Bronchial epithelial cell (primary cell): ENCODE results near the gene NPLOC4. TPM values are rescaled to one million over a fixed set of nuclear protein-coding genes. Genes with fewer than 3 reads are reported as not detected.

Experiments
- DNase-seq: peaks from one replicate; pipeline ENCODE4 v3.0.0-alpha.2; 2010; ENCODE audit warnings: low read depth
- FAIRE-seq: peaks from 2 replicates; lab custom pipeline; 2011; peaks lifted over from hg19 to GRCh38; lab: Jason Lieb, UNC
- H3K27me3 ChIP-seq: 2 replicates; pipeline ENCODE4 v1.5.1; 2011; ENCODE audit warnings: low read length; ENCODE audit not compliant: control insufficient read depth, insufficient read depth
- H3K36me3 ChIP-seq: 2 replicates; pipeline ENCODE4 v1.5.1; 2011; ENCODE audit warnings: low read length; ENCODE audit not compliant: control insufficient read depth, insufficient read depth
- H3K4me3 ChIP-seq: 2 replicates; pipeline ENCODE4 v1.5.1; 2011; ENCODE audit warnings: mild to moderate bottlenecking, low read depth, low read length, control low read depth
- CTCF ChIP-seq: IDR thresholded peaks from 2 replicates; pipeline ENCODE4 v1.5.1; 2011; ENCODE audit warnings: mild to moderate bottlenecking, moderate library complexity, low read length, control low read depth, inconsistent platforms; ENCODE audit not compliant: insufficient read depth, severe bottlenecking
- total RNA-seq: library from RNA; depleted of rRNA; stranded (reverse); fragments of >200 nt; gene quantifications from 2 replicates; pipeline ENCODE4 v1.2.1, GENCODE V29; 2014

Gene NPLOC4
- total RNA-seq, 1 donor from 2014 or later = 60.0 TPM

- no peak for TF ChIP-seq CTCF
Observed at GRCh38 chr17:81550285-81550684, 86.6 kb downstream of the NPLOC4 start.

GRCh38 chr17:81549826-81550225, 87.1 kb downstream of the NPLOC4 start:
- FAIRE-seq (no peak), DNase-seq (no peak)
- Histone ChIP-seq H3K27me3 (no peaks in the 10 kb centered on the region), H3K36me3 (peaks cover 36% of the 10 kb centered on the region), H3K4me3 (no peak overlapping the region)
- TF ChIP-seq CTCF = no peak

More at GRCh38 chr17:81550285-81550684, 86.6 kb downstream of the NPLOC4 start:
- H3K4me3 ChIP-seq = no peak overlapping the region
- FAIRE-seq (no peak), DNase-seq (no peak)
- peaks cover 33% of the 10 kb centered on the region for H3K36me3 ChIP-seq
- H3K27me3 ChIP-seq = no peaks in the 10 kb centered on the region

- no peak for FAIRE-seq
- H3K4me3 ChIP-seq = no peak overlapping the region
- TF ChIP-seq CTCF = no peak
- no peaks in the 10 kb centered on the region for H3K27me3 ChIP-seq
- DNase-seq = no peak
- H3K36me3 ChIP-seq = peaks cover 39% of the 10 kb centered on the region
Observed at GRCh38 chr17:81549031-81549557, 87.8 kb downstream of the NPLOC4 start.

- DNase-seq = no peak
Observed at GRCh38 chr17:81547614-81547982, 89.3 kb downstream of the NPLOC4 start.

GRCh38 chr17:81546906-81547613, 89.9 kb downstream of the NPLOC4 start:
- TF ChIP-seq CTCF = no peak
- FAIRE-seq = no peak
- no peak for DNase-seq
- Histone ChIP-seq H3K36me3 (peaks cover 52% of the 10 kb centered on the region), H3K4me3 (no peak overlapping the region), H3K27me3 (no peaks in the 10 kb centered on the region)

More at GRCh38 chr17:81547614-81547982, 89.3 kb downstream of the NPLOC4 start:
- H3K36me3 ChIP-seq = peaks cover 49% of the 10 kb centered on the region
- no peak for FAIRE-seq
- no peaks in the 10 kb centered on the region for H3K27me3 ChIP-seq
- H3K4me3 ChIP-seq = no peak overlapping the region
- TF ChIP-seq CTCF = no peak
